Lower lobe of right lung (tissue), 2 donors: ENCODE results near the gene RARS1. TPM values are rescaled to one million over a fixed set of nuclear protein-coding genes. Genes with fewer than 3 reads are reported as not detected.
A peak's percentile ranks its signal among the peaks of the same experiment; 100 is the strongest.

Experiments used
- ATAC-seq, 2 donors: fragments of 200-7000 bp; cut with Tn5 transposase; one replicate each; pipeline ENCODE4 v1.9.1; 2020 to 2022; ENCODE audit warnings: mild to moderate bottlenecking in 2 of 2, moderate library complexity in 2 of 2
- DNase-seq: peaks from one replicate; pipeline ENCODE4 v3.0.0-alpha.2; 2020
- H3K27ac ChIP-seq: fragments of 200-600 bp; one replicate; pipeline ENCODE4 v1.8.0; 2022
- H3K27me3 ChIP-seq: fragments of 200-600 bp; one replicate; pipeline ENCODE4 v1.8.0; 2022; ENCODE audit warnings: low read depth
- H3K36me3 ChIP-seq: fragments of 200-600 bp; one replicate; pipeline ENCODE4 v1.8.0; 2022; ENCODE audit warnings: mild to moderate bottlenecking
- H3K4me1 ChIP-seq: fragments of 200-600 bp; one replicate; pipeline ENCODE4 v1.8.0; 2022
- H3K4me3 ChIP-seq: fragments of 200-600 bp; one replicate; pipeline ENCODE4 v1.8.0; 2022; ENCODE audit warnings: mild to moderate bottlenecking
- H3K9me3 ChIP-seq: fragments of 200-600 bp; one replicate; pipeline ENCODE4 v1.8.0; 2022
- CTCF ChIP-seq: fragments of 200-600 bp; IDR thresholded peaks from one replicate; pipeline ENCODE4 v1.8.0; 2022; ENCODE audit warnings: antibody characterized with exemption, mild to moderate bottlenecking
- intact Hi-C: fragments of 100-400 bp; cut with DNase I; formaldehyde crosslinking; loops from one replicate; pipeline ENCODE4 v1.11.0; 2022
- total RNA-seq: library from RNA; stranded (reverse); fragmentation: NEBNext Ultra II Directional; extraction: Animal tissue kit (Norgen Biotek cat#: 25700); gene quantifications from one replicate; pipeline ENCODE4 v1.2.1, GENCODE V29; 2021
- donor health status: DM: no; HTN: yes; CAD: no; lungs with severe emphysema.

The RARS1 gene
- total RNA-seq, 1 donor from 2014 or later, result 55.2 TPM

DNA sequence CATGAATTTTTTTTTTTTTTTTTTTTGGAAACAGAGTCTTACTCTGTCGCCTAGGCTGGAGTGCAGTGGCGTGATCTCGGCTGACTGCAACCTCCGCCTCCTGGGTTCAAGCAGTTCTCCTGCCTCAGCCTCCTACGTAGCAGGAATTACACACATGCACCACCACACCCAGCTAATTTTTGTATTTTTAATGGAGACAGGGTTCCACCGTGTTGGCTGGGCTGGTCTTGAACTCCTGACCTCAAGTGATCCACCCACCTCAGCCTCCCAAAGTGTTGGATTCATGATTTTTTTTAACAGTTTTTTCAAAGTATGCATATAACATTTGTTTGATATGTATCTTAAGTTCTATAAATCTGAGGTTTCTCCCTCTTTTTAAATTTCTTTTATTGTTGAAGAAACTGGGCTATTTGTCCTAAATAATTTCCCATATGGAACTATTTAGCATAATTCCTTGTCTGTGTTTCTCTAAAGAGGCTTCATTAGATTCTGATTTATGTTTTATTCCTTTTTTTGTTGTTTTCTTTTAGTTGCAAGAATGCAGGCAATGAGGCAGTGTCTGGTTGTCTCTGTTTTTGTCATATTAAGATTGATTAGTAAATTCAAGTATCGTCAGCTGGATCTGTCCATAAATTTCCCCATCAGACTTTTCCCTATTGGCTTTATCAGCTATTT lies 16.4 kb downstream of the RARS1 start:
- no peaks in the 10 kb centered on the region for H3K27me3 ChIP-seq
- TF ChIP-seq CTCF, result no peak
- no peak overlapping the region for H3K4me3 ChIP-seq
- H3K36me3 ChIP-seq, result peaks cover 100% of the 10 kb centered on the region
- no peaks in the 10 kb centered on the region for H3K9me3 ChIP-seq
- no peaks in the 10 kb centered on the region for H3K4me1 ChIP-seq
- H3K27ac ChIP-seq, result no peak overlapping the region
- intact Hi-C loops, result no loop called here
- ATAC-seq, result no peak
- no peak for DNase-seq

GRCh38 chr5:168513861-168514428 lies 27.7 kb downstream of the RARS1 start:
- DNase-seq (no peak), ATAC-seq (no peak)
- Histone ChIP-seq H3K4me1 (no peaks in the 10 kb centered on the region), H3K9me3 (peaks cover 8% of the 10 kb centered on the region), H3K27me3 (no peaks in the 10 kb centered on the region), H3K27ac (no peak overlapping the region), H3K4me3 (no peak overlapping the region), H3K36me3 (peaks cover 100% of the 10 kb centered on the region)
- no peak for TF ChIP-seq CTCF
- intact Hi-C loops, result no loop called here

- Histone ChIP-seq H3K4me3 (no peak overlapping the region), H3K9me3 (no peaks in the 10 kb centered on the region), H3K27me3 (peaks cover 24% of the 10 kb centered on the region), H3K36me3 (peaks cover 3% of the 10 kb centered on the region), H3K4me1 (peaks cover 7% of the 10 kb centered on the region), H3K27ac (no peak overlapping the region)
- DNase-seq, result no peak
- no peak for ATAC-seq
- intact Hi-C loops, result no loop called here
- no peak for TF ChIP-seq CTCF
These were observed 39.6 kb downstream of the RARS1 start for GRCh38 chr5:168525856-168526255.

- no peaks in the 10 kb centered on the region for H3K36me3 ChIP-seq
- no peak for TF ChIP-seq CTCF
- H3K27me3 ChIP-seq, result peaks cover 44% of the 10 kb centered on the region
- intact Hi-C loops, result no loop called here
- H3K4me3 ChIP-seq, result no peak overlapping the region
- ATAC-seq (no peak), DNase-seq (no peak)
- no peaks in the 10 kb centered on the region for H3K9me3 ChIP-seq
- H3K27ac ChIP-seq, result no peak overlapping the region
- peaks cover 7% of the 10 kb centered on the region for H3K4me1 ChIP-seq
These were observed 41.6 kb downstream of the RARS1 start for GRCh38 chr5:168527756-168528295.

DNA sequence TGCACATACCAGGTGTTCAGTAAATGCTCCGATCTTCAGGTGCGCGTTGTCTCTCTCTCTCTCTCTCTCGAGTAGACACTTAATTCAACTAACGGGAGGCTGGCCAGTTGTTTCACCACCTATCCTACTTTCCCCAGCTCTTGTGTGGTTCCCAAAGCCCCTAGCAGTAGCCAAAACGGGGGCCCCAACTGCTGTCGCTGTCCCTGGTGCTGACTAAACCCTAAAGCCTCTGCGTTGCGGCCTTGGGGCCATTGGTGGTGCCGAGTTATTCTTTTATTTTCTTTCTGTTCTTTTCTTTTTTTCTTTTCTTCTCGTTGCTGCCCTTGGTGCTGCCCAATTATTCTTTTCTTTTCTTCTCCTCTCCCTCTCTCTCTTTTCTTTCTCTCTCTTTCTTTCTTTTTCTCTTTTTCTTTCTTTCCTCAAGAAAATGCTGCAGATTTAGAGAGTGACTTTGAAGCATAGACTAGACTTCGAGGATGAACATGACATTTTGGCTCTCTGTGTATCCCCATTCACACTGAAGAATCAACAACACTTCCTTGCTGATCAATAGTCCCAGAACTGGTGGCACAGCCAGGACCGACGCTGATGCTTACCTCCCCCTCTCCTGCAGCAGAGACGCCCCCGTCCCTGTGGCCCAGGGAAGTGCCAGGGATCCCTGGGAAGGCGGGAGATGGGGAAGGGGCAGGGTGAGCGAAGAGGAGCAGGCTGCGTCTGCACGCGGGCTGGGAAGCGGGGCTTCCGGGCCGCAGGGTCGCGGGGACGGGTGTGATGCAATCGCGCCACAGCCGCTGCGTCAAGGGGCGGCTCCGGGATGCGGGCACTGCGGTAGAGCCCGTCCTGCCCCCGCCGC lies 42.5 kb downstream of the RARS1 start, which contains the start of gene FBLL1:
TSS of gene FBLL1 (plus strand) at position 785 of the 853 bp plus-strand sequence. CDS start 200 bp downstream, outside the sequence.
- no peak for ATAC-seq
- H3K36me3 ChIP-seq, result no peaks in the 10 kb centered on the region
- H3K4me1 ChIP-seq, result peaks cover 7% of the 10 kb centered on the region
- H3K27ac ChIP-seq, result no peak within 1 kb of the TSS
- no peak for TF ChIP-seq CTCF
- H3K4me3 ChIP-seq, result peak within 1 kb of the TSS; percentile 41
- no peaks in the 10 kb centered on the region for H3K9me3 ChIP-seq
- H3K27me3 ChIP-seq, result peaks cover 46% of the 10 kb centered on the region
- intact Hi-C loops, result no loop called here
- DNase-seq, result no peak
